DND-41 (cell line): Measurements from ENCODE around the gene SAMD4B.

ENCODE experiments used
- EZH2 ChIP-seq: IDR thresholded peaks from 3 replicates; pipeline ENCODE4 v1.6.1; 2012; ENCODE audit warnings: borderline replicate concordance, low read depth, mild to moderate bottlenecking, moderate library complexity, low read length, inconsistent platforms; ENCODE audit not compliant: severe bottlenecking
- TF ChIP-seq, protein P1 (sequence below): IDR thresholded peaks from 2 replicates; pipeline ENCODE4 v1.5.1; 2012; ENCODE audit warnings: borderline replicate concordance, low read length, moderate library complexity, mild to moderate bottlenecking; ENCODE audit not compliant: poor library complexity, severe bottlenecking; ENCODE audit errors: extremely low read depth

DNA sequence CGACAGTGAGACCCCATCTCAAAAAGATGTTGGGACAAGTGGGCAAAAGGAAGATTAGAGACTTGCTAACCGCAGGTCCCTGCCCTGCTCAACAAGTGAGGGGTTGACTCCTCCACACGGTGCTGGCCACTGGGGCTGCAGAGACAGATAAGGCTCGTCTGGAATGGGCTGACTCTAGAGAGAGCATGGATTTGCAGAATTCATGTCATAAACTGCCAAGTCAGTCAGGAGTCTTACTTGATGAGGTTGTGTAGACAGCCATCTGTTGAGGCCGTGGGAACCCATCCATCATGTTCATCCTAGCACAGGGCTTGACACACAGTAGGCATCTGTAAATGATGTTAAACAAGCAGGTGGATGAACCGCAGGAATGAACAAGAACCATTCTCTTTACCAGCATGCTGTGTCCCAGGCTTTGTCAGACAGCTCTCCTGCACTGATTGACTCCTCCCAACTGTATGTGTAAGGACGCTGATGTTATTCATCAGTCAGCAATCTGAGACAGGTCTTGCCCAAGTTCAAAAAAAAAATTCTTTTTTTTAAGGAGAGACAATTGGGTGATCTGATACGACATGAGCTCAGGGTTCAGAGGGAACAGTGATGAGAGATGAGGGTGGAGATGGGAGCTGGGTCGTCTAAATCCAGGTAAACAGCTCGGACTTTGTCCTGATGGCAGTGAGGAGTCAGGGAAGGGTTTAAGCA, 39.8 kb downstream of the SAMD4B start:
- TF ChIP-seq, protein P1, sequence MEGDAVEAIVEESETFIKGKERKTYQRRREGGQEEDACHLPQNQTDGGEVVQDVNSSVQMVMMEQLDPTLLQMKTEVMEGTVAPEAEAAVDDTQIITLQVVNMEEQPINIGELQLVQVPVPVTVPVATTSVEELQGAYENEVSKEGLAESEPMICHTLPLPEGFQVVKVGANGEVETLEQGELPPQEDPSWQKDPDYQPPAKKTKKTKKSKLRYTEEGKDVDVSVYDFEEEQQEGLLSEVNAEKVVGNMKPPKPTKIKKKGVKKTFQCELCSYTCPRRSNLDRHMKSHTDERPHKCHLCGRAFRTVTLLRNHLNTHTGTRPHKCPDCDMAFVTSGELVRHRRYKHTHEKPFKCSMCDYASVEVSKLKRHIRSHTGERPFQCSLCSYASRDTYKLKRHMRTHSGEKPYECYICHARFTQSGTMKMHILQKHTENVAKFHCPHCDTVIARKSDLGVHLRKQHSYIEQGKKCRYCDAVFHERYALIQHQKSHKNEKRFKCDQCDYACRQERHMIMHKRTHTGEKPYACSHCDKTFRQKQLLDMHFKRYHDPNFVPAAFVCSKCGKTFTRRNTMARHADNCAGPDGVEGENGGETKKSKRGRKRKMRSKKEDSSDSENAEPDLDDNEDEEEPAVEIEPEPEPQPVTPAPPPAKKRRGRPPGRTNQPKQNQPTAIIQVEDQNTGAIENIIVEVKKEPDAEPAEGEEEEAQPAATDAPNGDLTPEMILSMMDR = no peak
- no peak for TF ChIP-seq EZH2
